Vagina (tissue), 2 donors: ENCODE results near the gene OR10T2.

Experiments used
- POLR2A ChIP-seq, 2 donors: fragments of 450-650 bp; IDR thresholded peaks; one replicate each; pipeline ENCODE4 v1.6.1; 2017; ENCODE audit warnings: antibody characterized with exemption in 2 of 2, mild to moderate bottlenecking in 2 of 2, moderate library complexity in 2 of 2
- TF ChIP-seq, protein P1 (sequence below), 3 experiments: fragments of 450-650 bp in 2 of 3; fragments of 200-600 bp in 1 of 3; sonication (generic) in 1 of 3; IDR thresholded peaks; one replicate each; pipeline ENCODE4 v1.5.1; 2017 to 2019; ENCODE audit warnings: antibody characterized with exemption in 3 of 3, mild to moderate bottlenecking in 2 of 3, moderate library complexity in 2 of 3

DNA sequence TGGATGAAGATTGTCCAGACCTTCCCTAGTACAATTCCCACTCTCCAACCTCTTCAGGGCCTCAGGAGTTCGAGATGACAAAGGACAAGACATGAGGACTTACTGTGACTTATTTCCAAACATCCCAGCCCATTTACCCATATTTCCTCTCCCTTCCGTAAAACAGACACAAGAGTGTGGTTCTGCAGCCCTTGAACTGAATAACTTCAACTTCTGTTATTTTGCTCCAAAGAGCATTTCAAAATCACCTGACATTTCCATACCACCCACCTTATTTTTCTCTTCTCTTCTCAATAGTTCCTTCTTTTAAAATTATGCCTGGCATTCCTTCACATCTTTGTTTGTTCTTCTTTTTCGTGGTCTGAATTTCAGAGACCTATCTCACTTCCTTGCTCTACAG is 35.5 kb upstream of the OR10T2 start:
- TF ChIP-seq, protein P1, sequence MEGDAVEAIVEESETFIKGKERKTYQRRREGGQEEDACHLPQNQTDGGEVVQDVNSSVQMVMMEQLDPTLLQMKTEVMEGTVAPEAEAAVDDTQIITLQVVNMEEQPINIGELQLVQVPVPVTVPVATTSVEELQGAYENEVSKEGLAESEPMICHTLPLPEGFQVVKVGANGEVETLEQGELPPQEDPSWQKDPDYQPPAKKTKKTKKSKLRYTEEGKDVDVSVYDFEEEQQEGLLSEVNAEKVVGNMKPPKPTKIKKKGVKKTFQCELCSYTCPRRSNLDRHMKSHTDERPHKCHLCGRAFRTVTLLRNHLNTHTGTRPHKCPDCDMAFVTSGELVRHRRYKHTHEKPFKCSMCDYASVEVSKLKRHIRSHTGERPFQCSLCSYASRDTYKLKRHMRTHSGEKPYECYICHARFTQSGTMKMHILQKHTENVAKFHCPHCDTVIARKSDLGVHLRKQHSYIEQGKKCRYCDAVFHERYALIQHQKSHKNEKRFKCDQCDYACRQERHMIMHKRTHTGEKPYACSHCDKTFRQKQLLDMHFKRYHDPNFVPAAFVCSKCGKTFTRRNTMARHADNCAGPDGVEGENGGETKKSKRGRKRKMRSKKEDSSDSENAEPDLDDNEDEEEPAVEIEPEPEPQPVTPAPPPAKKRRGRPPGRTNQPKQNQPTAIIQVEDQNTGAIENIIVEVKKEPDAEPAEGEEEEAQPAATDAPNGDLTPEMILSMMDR (IDR thresholded peaks at IDR 0.05), result no peak
- no peak for TF ChIP-seq POLR2A (IDR thresholded peaks at IDR 0.05)
